MV-4-11 (cell line): ENCODE results near the gene USP2.
A peak's percentile ranks its signal among the peaks of the same experiment; 100 is the strongest.

Experiments
- DNase-seq: peaks from one replicate; lab custom pipeline; 2025; lab: John Stamatoyannopoulos, UW

Gene USP2

GRCh38 chr11:119381181-119381988 lies at the start of gene USP2:
Gene USP2 (minus strand): TSS chr11:119381690. CDS start chr11:119373480, 8,210 bp downstream.
- peak; percentile 92 for DNase-seq

GRCh38 chr11:119427279-119427678 lies 45.8 kb upstream of the USP2 start:
- peak; percentile 15 for DNase-seq

- DNase-seq = no peak
These were observed 44.7 kb upstream of the USP2 start for GRCh38 chr11:119426142-119426541.

GRCh38 chr11:119424775-119425174 lies 43.3 kb upstream of the USP2 start:
- no peak for DNase-seq

- no peak for DNase-seq
These were observed 42.8 kb upstream of the USP2 start for GRCh38 chr11:119424276-119424675.

GRCh38 chr11:119423509-119424254 lies 42.2 kb upstream of the USP2 start:
- DNase-seq = no peak

GRCh38 chr11:119422809-119423508 lies 41.5 kb upstream of the USP2 start, which contains the start of gene THY1:
Gene THY1 (minus strand): TSS chr11:119423172. CDS start chr11:119420905, 2,267 bp downstream.
- DNase-seq = no peak

- DNase-seq = no peak
These were observed 40.7 kb upstream of the USP2 start for GRCh38 chr11:119421941-119422808.

GRCh38 chr11:119421351-119421750 lies 39.9 kb upstream of the USP2 start:
- DNase-seq = no peak

- no peak for DNase-seq
These were observed 39.1 kb upstream of the USP2 start for GRCh38 chr11:119420631-119421030.

- DNase-seq = no peak
These were observed 38.5 kb upstream of the USP2 start for GRCh38 chr11:119419834-119420492.

- DNase-seq = no peak
These were observed 37.8 kb upstream of the USP2 start for GRCh38 chr11:119419246-119419645.

GRCh38 chr11:119418759-119419158 lies 37.3 kb upstream of the USP2 start:
- no peak for DNase-seq

- DNase-seq = no peak
These were observed 36.4 kb upstream of the USP2 start for GRCh38 chr11:119417726-119418540.

GRCh38 chr11:119416606-119417580 lies 35.4 kb upstream of the USP2 start:
- peak; percentile 3 for DNase-seq

GRCh38 chr11:119415966-119416365 lies 34.5 kb upstream of the USP2 start:
- DNase-seq = no peak

GRCh38 chr11:119415517-119415916 lies 34.0 kb upstream of the USP2 start:
- DNase-seq = no peak

GRCh38 chr11:119414734-119415133 lies 33.2 kb upstream of the USP2 start:
- no peak for DNase-seq

- DNase-seq = no peak
These were observed 32.8 kb upstream of the USP2 start for GRCh38 chr11:119414321-119414720.
